Cardiac muscle cell (in vitro differentiated cells and primary cell): ENCODE data around the gene FGFR2. TPM values are rescaled to one million over a fixed set of nuclear protein-coding genes. Genes with fewer than 3 reads are reported as not detected.
A peak's percentile ranks its signal among the peaks of the same experiment; 100 is the strongest.

Experiments used
- DNase-seq, 2 donors: peaks; one replicate each; pipeline versions ENCODE4 v3.0.0 to v3.0.0-alpha.2; 2010 to 2017; ENCODE audit warnings: low read depth in 1 of 2, low spot score in 1 of 2
- H3K27ac ChIP-seq: fragments of 200-600 bp; sonication (generic); 2 replicates; pipeline ENCODE4 v1.5.1; 2016
- H3K27me3 ChIP-seq: fragments of 200-600 bp; sonication (generic); 2 replicates; pipeline ENCODE4 v1.6.0; 2016; ENCODE audit warnings: control low read depth
- H3K36me3 ChIP-seq: fragments of 200-600 bp; sonication (generic); 2 replicates; pipeline ENCODE4 v1.5.1; 2016; ENCODE audit warnings: control low read depth
- H3K4me1 ChIP-seq: fragments of 200-600 bp; sonication (generic); 2 replicates; pipeline ENCODE4 v1.8.1; 2017; ENCODE audit warnings: low read depth, mild to moderate bottlenecking, mixed run types
- H3K4me3 ChIP-seq: fragments of 200-600 bp; sonication (generic); 2 replicates; pipeline ENCODE4 v1.5.1; 2016; ENCODE audit warnings: mild to moderate bottlenecking
- H3K9me3 ChIP-seq: fragments of 200-600 bp; sonication (generic); 2 replicates; pipeline ENCODE4 v1.5.1; 2017; ENCODE audit warnings: low read depth, mild to moderate bottlenecking, control low read depth
- polyA plus RNA-seq: library from polyadenylated mRNA; unstranded; fragments of >200 nt; fragmentation: Nextera tagmentation; extraction: Ambion mirVana; gene quantifications from 2 replicates; pipeline ENCODE4 v1.2.1, GENCODE V29; 2016
- total RNA-seq: library from RNA; depleted of rRNA; stranded (reverse); fragments of >200 nt; gene quantifications from 2 replicates; pipeline ENCODE4 v1.2.3, GENCODE V29; 2016
- TF ChIP-seq, protein P1 (sequence below): IDR thresholded peaks from 2 replicates; pipeline ENCODE4 v1.5.1; 2012; ENCODE audit warnings: low read depth, mild to moderate bottlenecking, low read length

The FGFR2 gene
- total and polyA plus RNA-seq, 2 experiments from 2014 or later, result 47.5 to 50.6 TPM

DNA sequence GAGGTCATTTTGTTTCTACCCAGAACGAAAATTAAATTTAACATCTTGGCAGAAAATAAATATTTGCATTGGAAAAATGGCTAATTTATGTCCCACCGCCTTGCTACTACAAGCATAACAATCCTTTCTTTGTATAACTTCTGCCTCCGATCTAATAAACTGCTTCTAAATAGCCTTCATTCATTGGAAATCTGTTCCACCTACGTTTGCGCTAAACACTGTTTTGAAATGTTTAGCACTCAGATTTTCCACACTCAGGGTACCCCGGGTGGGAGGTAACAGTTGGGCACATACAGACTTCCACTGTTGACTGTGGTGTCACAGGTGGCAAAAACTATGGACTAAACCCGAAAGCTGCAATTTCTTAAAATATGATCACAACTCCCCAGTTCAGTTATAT, 96.4 kb downstream of the FGFR2 start:
- Histone ChIP-seq H3K36me3 (peaks cover 30% of the 10 kb centered on the region), H3K27me3 (no peaks in the 10 kb centered on the region), H3K27ac (no peak overlapping the region), H3K4me1 (no peaks in the 10 kb centered on the region), H3K9me3 (no peaks in the 10 kb centered on the region), H3K4me3 (no peak overlapping the region)
- no peak for DNase-seq
- TF ChIP-seq, protein P1, sequence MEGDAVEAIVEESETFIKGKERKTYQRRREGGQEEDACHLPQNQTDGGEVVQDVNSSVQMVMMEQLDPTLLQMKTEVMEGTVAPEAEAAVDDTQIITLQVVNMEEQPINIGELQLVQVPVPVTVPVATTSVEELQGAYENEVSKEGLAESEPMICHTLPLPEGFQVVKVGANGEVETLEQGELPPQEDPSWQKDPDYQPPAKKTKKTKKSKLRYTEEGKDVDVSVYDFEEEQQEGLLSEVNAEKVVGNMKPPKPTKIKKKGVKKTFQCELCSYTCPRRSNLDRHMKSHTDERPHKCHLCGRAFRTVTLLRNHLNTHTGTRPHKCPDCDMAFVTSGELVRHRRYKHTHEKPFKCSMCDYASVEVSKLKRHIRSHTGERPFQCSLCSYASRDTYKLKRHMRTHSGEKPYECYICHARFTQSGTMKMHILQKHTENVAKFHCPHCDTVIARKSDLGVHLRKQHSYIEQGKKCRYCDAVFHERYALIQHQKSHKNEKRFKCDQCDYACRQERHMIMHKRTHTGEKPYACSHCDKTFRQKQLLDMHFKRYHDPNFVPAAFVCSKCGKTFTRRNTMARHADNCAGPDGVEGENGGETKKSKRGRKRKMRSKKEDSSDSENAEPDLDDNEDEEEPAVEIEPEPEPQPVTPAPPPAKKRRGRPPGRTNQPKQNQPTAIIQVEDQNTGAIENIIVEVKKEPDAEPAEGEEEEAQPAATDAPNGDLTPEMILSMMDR, result no peak

DNA sequence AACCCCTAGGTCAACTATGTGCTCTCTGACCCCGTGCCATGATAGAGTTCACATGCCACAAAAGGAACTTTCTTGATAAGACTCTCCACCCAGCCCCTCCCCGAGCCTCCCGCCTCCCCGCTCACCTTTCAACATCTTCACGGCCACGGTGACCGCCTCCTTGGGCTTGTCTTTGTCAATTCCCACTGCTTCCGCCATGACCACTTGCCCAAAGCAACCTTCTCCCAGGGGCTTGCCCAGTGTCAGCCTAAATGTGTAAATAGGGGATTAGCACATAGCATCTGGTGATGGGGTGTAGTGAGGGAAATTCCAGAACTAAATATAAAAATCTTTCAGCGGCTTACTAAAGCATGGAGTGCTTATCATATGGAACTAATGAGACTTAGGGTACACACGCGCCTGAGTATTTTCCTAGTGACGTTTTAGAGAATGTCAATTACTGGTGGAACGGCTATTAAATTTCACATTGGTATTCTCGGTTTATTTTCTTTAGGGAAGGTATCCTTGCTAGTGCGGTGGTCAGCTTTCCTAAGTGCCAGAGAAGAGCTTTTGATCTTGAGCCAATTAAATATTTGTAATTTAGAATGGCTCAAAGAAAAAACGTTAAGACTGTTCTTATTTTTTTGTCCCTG, 97.4 kb downstream of the FGFR2 start:
- Histone ChIP-seq H3K4me1 (no peaks in the 10 kb centered on the region), H3K27ac (no peak overlapping the region), H3K4me3 (no peak overlapping the region), H3K27me3 (no peaks in the 10 kb centered on the region), H3K9me3 (no peaks in the 10 kb centered on the region), H3K36me3 (peaks cover 30% of the 10 kb centered on the region)
- no peak for DNase-seq
- TF ChIP-seq, protein P1, result no peak

DNA sequence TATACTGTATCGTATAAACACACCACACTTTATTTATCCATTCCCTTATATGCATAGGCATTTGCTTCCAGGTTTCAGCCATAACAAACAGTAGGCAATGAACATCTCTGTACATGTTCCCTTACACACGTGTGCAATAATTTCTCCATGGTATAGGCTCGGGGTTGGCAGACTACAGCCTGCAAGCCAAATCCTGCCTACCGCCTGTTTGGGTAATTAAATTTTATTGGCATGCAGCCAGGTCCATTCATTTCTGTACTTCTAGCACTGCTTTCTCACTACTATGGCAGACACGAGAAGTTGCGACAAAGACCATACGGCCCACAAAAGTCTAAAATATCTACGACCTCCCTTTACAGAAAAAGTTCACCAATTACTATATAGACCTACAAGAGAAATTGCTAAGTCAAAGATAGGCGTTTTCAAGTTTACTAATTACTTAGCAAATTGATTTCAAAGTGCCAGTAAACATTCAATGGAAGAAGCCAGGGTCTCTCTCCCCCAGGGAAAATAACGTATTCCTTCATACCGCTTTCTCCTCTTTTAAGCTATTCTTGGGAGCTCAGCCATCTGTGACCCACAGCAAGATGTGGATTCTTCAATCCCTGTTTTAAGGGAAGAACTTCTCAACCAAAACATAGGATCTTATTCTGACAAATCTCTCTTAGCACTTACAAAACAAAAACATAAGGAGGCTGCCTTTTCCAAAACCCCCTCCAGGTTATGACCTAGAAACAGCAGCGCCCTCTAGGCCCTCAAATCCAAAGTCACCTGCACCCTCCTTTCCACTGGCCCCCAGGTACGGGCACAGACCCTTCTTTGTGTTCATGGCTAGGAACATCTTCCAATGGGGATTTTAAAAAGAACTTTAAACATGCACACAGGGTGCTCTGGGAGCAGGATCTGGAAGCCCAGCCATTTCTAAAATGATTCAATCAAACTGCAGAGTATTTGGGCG, 100.5 kb downstream of the FGFR2 start:
- H3K4me1 ChIP-seq, result peaks cover 5% of the 10 kb centered on the region
- H3K27ac ChIP-seq, result no peak overlapping the region
- H3K27me3 ChIP-seq, result no peaks in the 10 kb centered on the region
- no peak overlapping the region for H3K4me3 ChIP-seq
- DNase-seq, result no peak
- TF ChIP-seq, protein P1, result no peak
- peaks cover 21% of the 10 kb centered on the region for H3K36me3 ChIP-seq
- no peaks in the 10 kb centered on the region for H3K9me3 ChIP-seq

DNA sequence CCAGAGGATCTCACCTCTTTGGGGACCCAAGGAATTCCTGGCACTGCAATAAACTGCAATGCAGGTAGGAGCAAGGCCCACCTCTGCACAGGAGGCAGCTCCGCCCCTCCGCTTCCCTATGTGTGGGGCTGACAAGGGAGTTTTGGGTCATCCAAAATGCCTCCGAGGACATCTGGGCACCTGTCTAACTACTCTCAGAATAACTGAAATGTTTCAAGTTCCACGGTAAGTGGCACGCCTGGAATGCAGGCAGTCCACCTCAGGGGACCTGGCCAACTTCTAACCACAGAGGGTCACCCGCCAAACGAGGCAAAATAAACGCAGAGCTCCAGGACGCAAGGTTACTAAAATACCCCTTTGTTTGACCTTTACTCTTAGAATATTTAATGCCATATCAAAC, 102.5 kb downstream of the FGFR2 start:
- Histone ChIP-seq H3K4me3 (no peak overlapping the region), H3K4me1 (peaks cover 5% of the 10 kb centered on the region), H3K27ac (no peak overlapping the region), H3K27me3 (no peaks in the 10 kb centered on the region), H3K36me3 (peaks cover 8% of the 10 kb centered on the region), H3K9me3 (no peaks in the 10 kb centered on the region)
- TF ChIP-seq, protein P1, result no peak
- DNase-seq, result peak in 1 of 2 donors; percentile 20

DNA sequence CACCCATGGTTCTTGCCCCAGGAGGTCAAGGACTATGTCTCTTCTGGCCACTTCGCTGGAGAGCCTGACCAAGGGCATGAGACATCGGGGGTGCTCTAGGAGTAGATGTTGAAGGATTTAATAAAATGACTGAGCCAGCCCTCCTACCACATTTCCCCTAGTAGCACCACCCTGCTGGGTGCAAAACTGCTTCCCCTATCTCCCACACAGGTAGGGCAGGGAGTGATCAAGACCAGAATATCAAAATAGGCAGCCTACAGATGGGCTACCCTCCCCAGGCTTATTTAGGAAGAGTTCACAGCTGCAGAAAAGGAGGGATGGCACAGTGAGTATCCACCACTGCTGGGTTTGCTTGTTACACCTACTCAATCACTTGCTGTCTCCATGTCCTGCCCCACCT, 103.9 kb downstream of the FGFR2 start:
- Histone ChIP-seq H3K27ac (no peak overlapping the region), H3K4me3 (no peak overlapping the region), H3K27me3 (no peaks in the 10 kb centered on the region), H3K9me3 (no peaks in the 10 kb centered on the region), H3K36me3 (peaks cover 8% of the 10 kb centered on the region), H3K4me1 (peaks cover 5% of the 10 kb centered on the region)
- TF ChIP-seq, protein P1, result no peak
- DNase-seq, result no peak
